PC-9 (cell line): ENCODE data around the gene OR2T1. TPM values are rescaled to one million over a fixed set of nuclear protein-coding genes. Genes with fewer than 3 reads are reported as not detected.

Experiments
- BruUV-seq: library from RNA; stranded (reverse); fragments of 400-500 nt; replicated peaks from 2 replicates; lab custom pipeline; 2021; lab: Mats Ljungman, UMichigan
- CTCF ChIA-PET: fragments of 300-600 bp; sonication (Branson Sonifier 250); formaldehyde crosslinking; loops from one replicate; lab custom pipeline; 2022; ENCODE audit warnings: antibody characterized with exemption; lab: Charles Lee
- POLR2A ChIA-PET: fragments of 300-600 bp; sonication (Branson Sonifier 250); formaldehyde crosslinking; loops from one replicate; lab custom pipeline; 2022; ENCODE audit warnings: antibody characterized with exemption; ENCODE audit not compliant: unreplicated experiment; lab: Charles Lee
- DNase-seq, 2 experiments: peaks; one replicate each; pipeline versions ENCODE4 v3.0.0 to v3.0.0-alpha.2; 2015 to 2022; ENCODE audit warnings: mixed read lengths in 1 of 2
- H2AFZ ChIP-seq: fragments of 200-600 bp; sonication (generic); 2 replicates; pipeline ENCODE4 v1.8.1; 2017; ENCODE audit warnings: antibody characterized with exemption
- H3F3A ChIP-seq: fragments of 200-600 bp; sonication (generic); 2 replicates; pipeline ENCODE4 v1.8.1; 2017; ENCODE audit warnings: antibody characterized with exemption, mild to moderate bottlenecking, low read depth; ENCODE audit not compliant: insufficient read depth
- H3K27ac ChIP-seq: fragments of 200-600 bp; sonication (generic); 2 replicates; pipeline ENCODE4 v1.6.1; 2016; ENCODE audit warnings: mixed run types
- H3K27me3 ChIP-seq: fragments of 200-600 bp; sonication (generic); 2 replicates; pipeline ENCODE4 v1.6.1; 2016; ENCODE audit warnings: low read depth, mixed run types; ENCODE audit not compliant: insufficient read depth
- H3K36me3 ChIP-seq: fragments of 200-600 bp; sonication (generic); 2 replicates; pipeline ENCODE4 v1.6.1; 2016; ENCODE audit warnings: low read depth, mixed run types
- H3K4me1 ChIP-seq: fragments of 200-600 bp; sonication (generic); replicated peaks from 2 replicates; pipeline ENCODE4 v1.6.1; 2016; ENCODE audit warnings: mixed run types; ENCODE audit not compliant: insufficient read depth
- H3K4me2 ChIP-seq: fragments of 200-600 bp; sonication (generic); 2 replicates; pipeline ENCODE4 v1.6.1; 2017; ENCODE audit warnings: mixed run types
- H3K4me3 ChIP-seq: fragments of 200-600 bp; sonication (generic); 2 replicates; pipeline ENCODE4 v1.6.1; 2016; ENCODE audit warnings: mixed run types
- H3K79me2 ChIP-seq: fragments of 200-600 bp; sonication (generic); 2 replicates; pipeline ENCODE4 v1.6.1; 2017; ENCODE audit warnings: low read depth, mixed run types
- H3K9me2 ChIP-seq: fragments of 200-600 bp; sonication (generic); 2 replicates; pipeline ENCODE4 v1.8.1; 2017; ENCODE audit warnings: mild to moderate bottlenecking; ENCODE audit not compliant: insufficient read depth
- H3K9me3 ChIP-seq: fragments of 200-600 bp; sonication (generic); 2 replicates; pipeline ENCODE4 v1.8.1; 2016; ENCODE audit warnings: low read depth; ENCODE audit not compliant: insufficient read depth
- H4K20me1 ChIP-seq: fragments of 200-600 bp; sonication (generic); 2 replicates; pipeline ENCODE4 v1.8.1; 2017; ENCODE audit not compliant: insufficient read depth
- CTCF ChIP-seq: fragments of 200-600 bp; sonication (generic); conservative IDR thresholded peaks from 2 replicates; pipeline ENCODE4 v1.6.1; 2017; ENCODE audit warnings: mixed run types, antibody characterized with exemption, mild to moderate bottlenecking, moderate library complexity
- EZH2 ChIP-seq: fragments of 200-600 bp; sonication (generic); IDR thresholded peaks from 2 replicates; pipeline ENCODE4 v1.8.0; 2017; ENCODE audit warnings: antibody characterized with exemption, low read depth
- intact Hi-C: fragments of 100-400 bp; cut with micrococcal nuclease; formaldehyde crosslinking; loops from one replicate; pipeline ENCODE4 v1.10.0; 2022; ENCODE audit not compliant: unreplicated experiment
- total RNA-seq: library from RNA; stranded (reverse); gene quantifications from 2 replicates; pipeline ENCODE4 v1.2.3, GENCODE V29; 2021

The OR2T1 gene
- total RNA-seq, 1 experiment from 2014 or later = not detected

GRCh38 chr1:248388426-248388825 is 14.4 kb upstream of the OR2T1 start:
- Histone ChIP-seq H3K4me1 (no peaks in the 10 kb centered on the region), H3K4me3 (no peak overlapping the region), H3K9me2 (no peaks in the 10 kb centered on the region), H3F3A (no peaks in the 10 kb centered on the region), H3K4me2 (no peak overlapping the region), H3K36me3 (no peaks in the 10 kb centered on the region), H3K27ac (no peak overlapping the region), H3K79me2 (no peaks in the 10 kb centered on the region), H3K27me3 (no peaks in the 10 kb centered on the region), H2AFZ (no peak overlapping the region), H3K9me3 (no peaks in the 10 kb centered on the region), H4K20me1 (no peaks in the 10 kb centered on the region)
- intact Hi-C loops = no loop called here
- TF ChIP-seq EZH2 (no peak), CTCF (no peak)
- no TSS peak for BruUV-seq
- ChIA-PET POLR2A (no interaction called here), CTCF (no interaction called here)
- no peak for DNase-seq

DNA sequence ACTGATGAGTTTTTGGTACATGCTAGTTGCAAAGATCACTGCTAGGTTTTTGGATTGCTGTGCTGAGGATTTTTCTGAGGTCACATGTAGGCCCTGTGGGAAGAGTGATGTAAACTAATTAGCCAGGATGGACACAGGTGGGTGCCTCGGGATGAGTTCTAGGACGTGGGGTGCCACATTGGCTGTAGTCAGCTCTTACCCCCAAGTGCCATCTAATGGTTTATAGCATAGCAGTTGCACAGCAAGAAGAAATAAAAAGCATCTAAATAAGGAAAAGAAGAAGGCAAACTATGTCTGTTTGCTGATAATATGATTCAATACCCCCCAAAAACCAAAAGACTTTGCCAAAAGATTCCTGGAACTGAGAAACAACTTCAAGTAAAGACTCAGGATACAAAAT is 9.8 kb upstream of the OR2T1 start:
- Histone ChIP-seq H3K27me3 (no peaks in the 10 kb centered on the region), H3K9me3 (no peaks in the 10 kb centered on the region)
- no TSS peak for BruUV-seq

GRCh38 chr1:248404024-248404423 is 1.2 kb downstream of the OR2T1 start:
- Histone ChIP-seq H3K79me2 (no peaks in the 10 kb centered on the region), H3K4me3 (no peak overlapping the region), H3F3A (no peaks in the 10 kb centered on the region), H3K36me3 (no peaks in the 10 kb centered on the region), H2AFZ (no peak overlapping the region), H4K20me1 (no peaks in the 10 kb centered on the region), H3K27ac (no peak overlapping the region), H3K9me2 (no peaks in the 10 kb centered on the region), H3K4me2 (no peak overlapping the region), H3K9me3 (no peaks in the 10 kb centered on the region), H3K27me3 (no peaks in the 10 kb centered on the region), H3K4me1 (no peaks in the 10 kb centered on the region)
- ChIA-PET CTCF (no interaction called here), POLR2A (no interaction called here)
- intact Hi-C loops = no loop called here
- TF ChIP-seq EZH2 (no peak), CTCF (no peak)
- DNase-seq = no peak
- no TSS peak for BruUV-seq

More for the DNA sequence above, 9.8 kb upstream of the OR2T1 start:
- Histone ChIP-seq H3K4me1 (no peaks in the 10 kb centered on the region), H3K36me3 (no peaks in the 10 kb centered on the region), H3F3A (no peaks in the 10 kb centered on the region), H3K4me2 (no peak overlapping the region), H3K4me3 (no peak overlapping the region), H3K79me2 (no peaks in the 10 kb centered on the region), H3K27ac (no peak overlapping the region), H3K9me2 (no peaks in the 10 kb centered on the region), H2AFZ (no peak overlapping the region), H4K20me1 (no peaks in the 10 kb centered on the region)
- no peak for TF ChIP-seq CTCF
- no peak for TF ChIP-seq EZH2
- POLR2A ChIA-PET = no interaction called here
- no peak for DNase-seq
- intact Hi-C loops = no loop called here
- CTCF ChIA-PET = no interaction called here
